Stimulated activated naive CD4-positive, alpha-beta T cell treated with Interleukin-2 at 50 U/mL for 16 hours (primary cell): ENCODE measurements around the gene COL28A1.
"Not testable (repeated sequence)": the region's sequence is repeated elsewhere in the genome, so short reads cannot be mapped to it uniquely, and the experiment has no call there.

Source experiments
- DNase-seq: peaks from one replicate; lab custom pipeline; 2025; lab: John Stamatoyannopoulos, UW

Gene COL28A1

GRCh38 chr7:7561591-7561990, 25.9 kb upstream of the COL28A1 start:
- not testable (repeated sequence) for DNase-seq

GRCh38 chr7:7557252-7557651, 21.6 kb upstream of the COL28A1 start:
- no peak for DNase-seq

- DNase-seq = no peak
Measured at GRCh38 chr7:7556852-7557251, 21.2 kb upstream of the COL28A1 start.

GRCh38 chr7:7554649-7555575, 19.2 kb upstream of the COL28A1 start:
- DNase-seq = no peak

GRCh38 chr7:7554021-7554432, 18.4 kb upstream of the COL28A1 start:
- DNase-seq = no peak

- no peak for DNase-seq
Measured at GRCh38 chr7:7553386-7553785, 17.7 kb upstream of the COL28A1 start.

- no peak for DNase-seq
Measured at GRCh38 chr7:7552199-7552598, 16.5 kb upstream of the COL28A1 start.

GRCh38 chr7:7550663-7551062, 15.0 kb upstream of the COL28A1 start:
- no peak for DNase-seq

- no peak for DNase-seq
Measured at GRCh38 chr7:7548407-7548806, 12.7 kb upstream of the COL28A1 start.

- no peak for DNase-seq
Measured at GRCh38 chr7:7542251-7542835, 6.7 kb upstream of the COL28A1 start.

- DNase-seq = no peak
Measured at GRCh38 chr7:7539711-7540110, 4.0 kb upstream of the COL28A1 start.

GRCh38 chr7:7539152-7539551, 3.5 kb upstream of the COL28A1 start:
- DNase-seq = no peak

- DNase-seq = no peak
Measured at GRCh38 chr7:7537711-7538110, 2.0 kb upstream of the COL28A1 start.

- no peak for DNase-seq
Measured at GRCh38 chr7:7536396-7537019, 835 bp upstream of the COL28A1 start.

GRCh38 chr7:7533831-7534430, 1.7 kb downstream of the COL28A1 start:
- no peak for DNase-seq

- DNase-seq = no peak
Measured at GRCh38 chr7:7529328-7529727, 6.3 kb downstream of the COL28A1 start.

- no peak for DNase-seq
Measured at GRCh38 chr7:7527047-7527446, 8.6 kb downstream of the COL28A1 start.

- no peak for DNase-seq
Measured at GRCh38 chr7:7526006-7526405, 9.7 kb downstream of the COL28A1 start.

- no peak for DNase-seq
Measured at GRCh38 chr7:7524121-7524520, 11.6 kb downstream of the COL28A1 start.

GRCh38 chr7:7522421-7522820, 13.3 kb downstream of the COL28A1 start:
- DNase-seq = no peak

- no peak for DNase-seq
Measured at GRCh38 chr7:7521259-7521658, 14.4 kb downstream of the COL28A1 start.

- no peak for DNase-seq
Measured at GRCh38 chr7:7519528-7519927, 16.1 kb downstream of the COL28A1 start.

- DNase-seq = no peak
Measured at GRCh38 chr7:7519056-7519455, 16.6 kb downstream of the COL28A1 start.
